Measurements from ENCODE around the gene ERGIC1. TPM values are rescaled to one million over a fixed set of nuclear protein-coding genes. Genes with fewer than 3 reads are reported as not detected.
A peak's percentile ranks its signal among the peaks of the same experiment; 100 is the strongest.

Gene ERGIC1
- total and polyA plus RNA-seq, 2 of the 13 experiments (the other 11 are each of a cell fraction or from before 2014, with no cell fraction given): 78.5 to 184 TPM

- no peak for TF ChIP-seq ZHX2 (IDR thresholded peaks at IDR 0.05; ENCODE audit: low read depth)
- TF ChIP-seq ZHX2 (CRISPR knock-in tag; IDR thresholded peaks at IDR 0.05; ENCODE audit: borderline replicate concordance): no peak
These were observed 20.4 kb downstream of the ERGIC1 start (continued) for GRCh38 chr5:172854451-172854871.

DNA sequence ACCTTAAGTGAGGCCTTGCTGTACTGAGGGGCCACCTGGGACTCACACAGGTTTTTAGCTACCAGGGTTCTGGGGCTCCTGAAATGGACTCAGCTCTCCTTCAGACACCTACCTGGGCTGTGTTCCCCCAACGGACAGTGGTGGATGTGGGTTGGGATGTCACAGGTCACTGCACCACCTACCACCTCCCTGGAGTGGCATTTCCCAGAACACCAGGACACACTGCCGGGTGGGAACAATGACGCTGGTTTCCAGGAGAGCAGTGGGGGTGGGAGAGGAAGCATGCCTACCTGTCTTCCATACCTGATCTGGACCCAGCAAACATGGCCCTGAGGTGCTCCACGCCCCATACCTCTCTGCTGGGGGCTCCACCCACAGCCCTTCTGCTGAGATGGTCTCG is 20.9 kb downstream of the ERGIC1 start:
- Histone ChIP-seq H3K27me3 (ENCODE audit: control insufficient read depth in 1 of 2, insufficient read depth in 2 of 2, low read length in 2 of 2) (no peaks in the 10 kb centered on the region), H3K9ac (ENCODE audit: insufficient read depth, low read depth, low read length) (no peak overlapping the region), H3K4me1 (ENCODE audit: insufficient read depth, low read length) (peaks cover 96% of the 10 kb centered on the region), H3K27ac (ENCODE audit: extremely low read length, insufficient read depth, low read length) (peak overlapping the region; percentile 3), H3K36me3 (replicated peaks in 1 of 2; ENCODE audit: control insufficient read depth in 1 of 2, insufficient read depth in 2 of 2, low read length in 2 of 2) (peaks cover 4 to 20% of the 10 kb centered on the region in 2 experiments; a peak in 2 of 5 replicates), H3K4me2 (ENCODE audit: low read depth, low read length) (no peak overlapping the region), H3K9me3 (ENCODE audit: low read length) (no peaks in the 10 kb centered on the region), H2AFZ (ENCODE audit: low read length) (no peak overlapping the region), H3K4me3 (replicated peaks in 1 of 3; ENCODE audit: insufficient read depth in 1 of 3, low read depth in 2 of 3, low read length in 3 of 3) (no peak overlapping the region), H4K20me1 (ENCODE audit: insufficient read depth, low read length) (no peaks in the 10 kb centered on the region), H3K79me2 (ENCODE audit: insufficient read depth, low read length) (peaks cover 74% of the 10 kb centered on the region)
- BruUV-seq (replicated peaks): no TSS peak
- FAIRE-seq (no peak), ATAC-seq (no peak), DNase-seq (ENCODE audit: low spot score) (no peak)
- ChIA-PET POLR2A (interaction anchor here (0.7 to 3.8 kb wide), 3 partner anchors 66 to 84 kb away, joined by 3 to 28 read pairs (median 3); partner anchors contain the start of gene DUSP1), CTCF (ENCODE audit: low intra/inter-chr PET ratio, low total read pairs) (no interaction called here)
- 82% methylated on average over 2 of the region's 5 CpGs for WGBS (ENCODE audit: low lambda C conversion rate)
- intact Hi-C loops (cut with micrococcal nuclease; ENCODE audit: unreplicated experiment) (no loop called here), in situ Hi-C loops (cut with HindIII; ENCODE audit: extremely low pct_ligation_motif_present, low pct_unique_long_range_greater_than_20kb) (loop anchor here (10.0 kb wide), 1 partner anchor 80 kb away; the partner anchor contains the start of gene DUSP1)
- TF ChIP-seq PHF21A (CRISPR knock-in tag; IDR thresholded peaks at IDR 0.05): no peak
- no peak for TF ChIP-seq FOXM1 (CRISPR knock-in tag; IDR thresholded peaks at IDR 0.05)
- TF ChIP-seq MBD4 (IDR thresholded peaks at IDR 0.05; ENCODE audit: borderline replicate concordance, low read length): no peak
- TF ChIP-seq, protein P1, sequence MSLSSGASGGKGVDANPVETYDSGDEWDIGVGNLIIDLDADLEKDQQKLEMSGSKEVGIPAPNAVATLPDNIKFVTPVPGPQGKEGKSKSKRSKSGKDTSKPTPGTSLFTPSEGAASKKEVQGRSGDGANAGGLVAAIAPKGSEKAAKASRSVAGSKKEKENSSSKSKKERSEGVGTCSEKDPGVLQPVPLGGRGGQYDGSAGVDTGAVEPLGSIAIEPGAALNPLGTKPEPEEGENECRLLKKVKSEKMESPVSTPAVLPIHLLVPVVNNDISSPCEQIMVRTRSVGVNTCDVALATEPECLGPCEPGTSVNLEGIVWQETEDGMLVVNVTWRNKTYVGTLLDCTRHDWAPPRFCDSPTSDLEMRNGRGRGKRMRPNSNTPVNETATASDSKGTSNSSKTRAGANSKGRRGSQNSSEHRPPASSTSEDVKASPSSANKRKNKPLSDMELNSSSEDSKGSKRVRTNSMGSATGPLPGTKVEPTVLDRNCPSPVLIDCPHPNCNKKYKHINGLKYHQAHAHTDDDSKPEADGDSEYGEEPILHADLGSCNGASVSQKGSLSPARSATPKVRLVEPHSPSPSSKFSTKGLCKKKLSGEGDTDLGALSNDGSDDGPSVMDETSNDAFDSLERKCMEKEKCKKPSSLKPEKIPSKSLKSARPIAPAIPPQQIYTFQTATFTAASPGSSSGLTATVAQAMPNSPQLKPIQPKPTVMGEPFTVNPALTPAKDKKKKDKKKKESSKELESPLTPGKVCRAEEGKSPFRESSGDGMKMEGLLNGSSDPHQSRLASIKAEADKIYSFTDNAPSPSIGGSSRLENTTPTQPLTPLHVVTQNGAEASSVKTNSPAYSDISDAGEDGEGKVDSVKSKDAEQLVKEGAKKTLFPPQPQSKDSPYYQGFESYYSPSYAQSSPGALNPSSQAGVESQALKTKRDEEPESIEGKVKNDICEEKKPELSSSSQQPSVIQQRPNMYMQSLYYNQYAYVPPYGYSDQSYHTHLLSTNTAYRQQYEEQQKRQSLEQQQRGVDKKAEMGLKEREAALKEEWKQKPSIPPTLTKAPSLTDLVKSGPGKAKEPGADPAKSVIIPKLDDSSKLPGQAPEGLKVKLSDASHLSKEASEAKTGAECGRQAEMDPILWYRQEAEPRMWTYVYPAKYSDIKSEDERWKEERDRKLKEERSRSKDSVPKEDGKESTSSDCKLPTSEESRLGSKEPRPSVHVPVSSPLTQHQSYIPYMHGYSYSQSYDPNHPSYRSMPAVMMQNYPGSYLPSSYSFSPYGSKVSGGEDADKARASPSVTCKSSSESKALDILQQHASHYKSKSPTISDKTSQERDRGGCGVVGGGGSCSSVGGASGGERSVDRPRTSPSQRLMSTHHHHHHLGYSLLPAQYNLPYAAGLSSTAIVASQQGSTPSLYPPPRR (CRISPR knock-in tag; IDR thresholded peaks at IDR 0.05; ENCODE audit: borderline replicate concordance): no peak
- TF ChIP-seq, protein P2, sequence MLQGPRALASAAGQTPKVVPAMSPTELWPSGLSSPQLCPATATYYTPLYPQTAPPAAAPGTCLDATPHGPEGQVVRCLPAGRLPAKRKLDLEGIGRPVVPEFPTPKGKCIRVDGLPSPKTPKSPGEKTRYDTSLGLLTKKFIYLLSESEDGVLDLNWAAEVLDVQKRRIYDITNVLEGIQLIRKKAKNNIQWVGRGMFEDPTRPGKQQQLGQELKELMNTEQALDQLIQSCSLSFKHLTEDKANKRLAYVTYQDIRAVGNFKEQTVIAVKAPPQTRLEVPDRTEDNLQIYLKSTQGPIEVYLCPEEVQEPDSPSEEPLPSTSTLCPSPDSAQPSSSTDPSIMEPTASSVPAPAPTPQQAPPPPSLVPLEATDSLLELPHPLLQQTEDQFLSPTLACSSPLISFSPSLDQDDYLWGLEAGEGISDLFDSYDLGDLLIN (CRISPR knock-in tag; IDR thresholded peaks at IDR 0.05; ENCODE audit: borderline replicate concordance): no peak
- TF ChIP-seq HNRNPL (IDR thresholded peaks at IDR 0.05; ENCODE audit: low read depth, low read length): no peak
- no peak for TF ChIP-seq ATF5 (CRISPR knock-in tag; IDR thresholded peaks at IDR 0.05; ENCODE audit: low read depth)
- TF ChIP-seq ZNF782 (CRISPR knock-in tag; IDR thresholded peaks at IDR 0.05; ENCODE audit: borderline replicate concordance): no peak
